WTC11 (cell line): ENCODE data around the gene PROSER3. TPM values are rescaled to one million over a fixed set of nuclear protein-coding genes. Genes with fewer than 3 reads are reported as not detected.

ENCODE experiments used
- ATAC-seq: fragments of 200-7000 bp; cut with Tn5 transposase; 2 replicates; pipeline ENCODE4 v1.10.0; 2021; ENCODE audit warnings: mild to moderate bottlenecking, moderate library complexity
- CTCF ChIA-PET: fragments of 300-600 bp; sonication (Branson Sonifier 250); formaldehyde crosslinking; loops from one replicate; lab custom pipeline; 2021; ENCODE audit warnings: antibody characterized with exemption; lab: Charles Lee
- POLR2A ChIA-PET: fragments of 350-600 bp; sonication (Branson Sonifier 250); formaldehyde crosslinking; loops from one replicate; lab custom pipeline; 2021; ENCODE audit warnings: antibody characterized with exemption; lab: Charles Lee
- DNase-seq: peaks from one replicate; pipeline ENCODE4 v3.0.0; 2021; ENCODE audit warnings: low spot score
- H3K27ac Mint-ChIP-seq: 2 replicates; pipeline ENCODE4 v1.8.0; 2021; ENCODE audit warnings: mixed read lengths
- H3K27me3 Mint-ChIP-seq: 2 replicates; pipeline ENCODE4 v1.8.0; 2021; ENCODE audit warnings: low read depth, mild to moderate bottlenecking, moderate library complexity, mixed read lengths
- H3K36me3 Mint-ChIP-seq: 2 replicates; pipeline ENCODE4 v1.8.0; 2021; ENCODE audit warnings: mixed read lengths
- H3K4me1 Mint-ChIP-seq: 2 replicates; pipeline ENCODE4 v1.8.0; 2022; ENCODE audit warnings: mixed read lengths
- H3K4me3 Mint-ChIP-seq: 2 replicates; pipeline ENCODE4 v1.8.0; 2021; ENCODE audit warnings: mild to moderate bottlenecking, moderate library complexity, mixed read lengths
- H3K9me3 Mint-ChIP-seq: 2 replicates; pipeline ENCODE4 v1.8.0; 2021; ENCODE audit warnings: mixed read lengths
- CDX4 ChIP-seq: fragments of 250-450 bp; sonication (Bioruptor Pico); IDR thresholded peaks from 2 replicates; pipeline ENCODE4 v1.9.0; 2021; ENCODE audit warnings: moderate library complexity, mild to moderate bottlenecking, inconsistent platforms, borderline replicate concordance
- E2F5 ChIP-seq: sonication (generic); formaldehyde crosslinking; IDR thresholded peaks from 2 replicates; pipeline ENCODE4 v1.8.1; 2022; ENCODE audit warnings: mild to moderate bottlenecking, moderate library complexity, missing genetic modification reagents
- FOXK1 ChIP-seq: sonication (generic); formaldehyde crosslinking; IDR thresholded peaks from 2 replicates; pipeline ENCODE4 v1.8.0; 2022; ENCODE audit warnings: mild to moderate bottlenecking, moderate library complexity, missing genetic modification reagents
- NFYB ChIP-seq: sonication (generic); formaldehyde crosslinking; conservative IDR thresholded peaks from 2 replicates; pipeline ENCODE4 v1.8.0; 2022; ENCODE audit warnings: low read depth, missing genetic modification reagents
- SP1 ChIP-seq: sonication (generic); formaldehyde crosslinking; conservative IDR thresholded peaks from 2 replicates; pipeline ENCODE4 v1.8.1; 2022; ENCODE audit warnings: missing genetic modification reagents
- ZNF121 ChIP-seq: sonication (generic); formaldehyde crosslinking; IDR thresholded peaks from 2 replicates; pipeline ENCODE4 v1.8.0; 2023; ENCODE audit warnings: missing genetic modification reagents
- ZNF232 ChIP-seq: sonication (generic); formaldehyde crosslinking; IDR thresholded peaks from 2 replicates; pipeline ENCODE4 v1.8.0; 2022; ENCODE audit warnings: mild to moderate bottlenecking, missing genetic modification reagents
- total RNA-seq: library from RNA; stranded (reverse); gene quantifications from 3 replicates; pipeline ENCODE4 v1.2.3, GENCODE V29; 2021
- TF ChIP-seq, protein P1 (sequence below): sonication (generic); formaldehyde crosslinking; IDR thresholded peaks from 2 replicates; pipeline ENCODE4 v1.8.1; 2023; ENCODE audit warnings: mild to moderate bottlenecking, missing genetic modification reagents, moderate library complexity
- TF ChIP-seq, protein P2 (sequence below): sonication (generic); formaldehyde crosslinking; IDR thresholded peaks from 2 replicates; pipeline ENCODE4 v1.8.0; 2022; ENCODE audit warnings: missing genetic modification reagents

The PROSER3 gene
- total RNA-seq, 1 experiment from 2014 or later, result 32.9 TPM

DNA sequence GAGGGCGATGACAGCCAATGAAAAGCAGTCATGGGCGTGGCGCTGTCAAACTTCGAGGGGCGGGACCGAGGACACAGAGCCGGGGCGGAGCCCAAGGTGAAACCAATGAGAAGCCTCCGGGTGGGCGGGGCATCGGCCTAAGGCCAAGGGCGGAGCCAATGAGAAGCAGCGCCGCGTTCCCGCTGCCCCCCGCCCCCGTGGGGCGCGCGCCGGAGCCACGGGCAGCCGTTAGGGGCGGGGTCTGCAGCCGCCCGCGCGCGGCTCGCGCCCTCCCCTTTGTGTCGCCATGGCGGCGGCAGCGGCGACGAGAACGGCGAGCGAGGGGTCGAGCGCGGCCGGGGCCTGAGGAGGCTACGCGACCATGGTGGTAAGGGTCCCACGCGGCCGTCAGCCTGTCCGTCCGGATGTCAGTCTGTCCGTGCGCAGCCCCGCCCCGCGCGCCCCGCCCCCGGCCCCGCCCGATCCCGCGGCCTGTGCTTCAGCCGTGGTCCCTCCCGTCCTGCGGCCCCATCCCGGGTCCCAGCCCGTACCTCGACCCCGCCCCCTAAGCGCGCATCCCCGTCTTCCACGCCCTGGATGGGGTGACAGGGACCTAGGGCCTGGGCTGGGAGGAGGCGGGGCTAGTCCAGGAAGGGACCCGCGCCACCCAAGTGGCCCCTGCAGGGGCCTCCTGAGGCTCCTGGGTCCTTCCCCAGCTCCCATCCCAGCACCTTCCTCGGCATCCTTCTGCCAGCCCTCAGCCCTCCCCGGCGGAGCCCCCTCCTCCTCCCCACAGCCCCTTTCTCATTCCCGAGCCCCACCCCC is 17.5 kb downstream of the PROSER3 start, which contains the start of gene ARHGAP33:
Gene ARHGAP33, plus strand, starts transcription at position 267 of the 804 bp plus-strand sequence. Its CDS starts 95 bp downstream, at position 362.
- no peaks in the 10 kb centered on the region for H3K9me3 Mint-ChIP-seq
- ChIA-PET CTCF (interaction anchor here (0.9 to 2.5 kb wide), 4 partner anchors 9 to 81 kb away, joined by 3 to 11 read pairs (median 4); partner anchors contain the start of gene KIRREL2), POLR2A (no interaction called here)
- peak; percentile 91 for TF ChIP-seq SP1 (CRISPR knock-in tag)
- TF ChIP-seq, protein P1, sequence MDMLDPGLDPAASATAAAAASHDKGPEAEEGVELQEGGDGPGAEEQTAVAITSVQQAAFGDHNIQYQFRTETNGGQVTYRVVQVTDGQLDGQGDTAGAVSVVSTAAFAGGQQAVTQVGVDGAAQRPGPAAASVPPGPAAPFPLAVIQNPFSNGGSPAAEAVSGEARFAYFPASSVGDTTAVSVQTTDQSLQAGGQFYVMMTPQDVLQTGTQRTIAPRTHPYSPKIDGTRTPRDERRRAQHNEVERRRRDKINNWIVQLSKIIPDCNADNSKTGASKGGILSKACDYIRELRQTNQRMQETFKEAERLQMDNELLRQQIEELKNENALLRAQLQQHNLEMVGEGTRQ, result 0 out of 2 replicates have a peak, but pooled peaks have one; percentile 6
- TF ChIP-seq NFYB (CRISPR knock-in tag), result peak; percentile 64
- peak; percentile 70; the same call in 1 of the 2 replicates for TF ChIP-seq E2F5 (CRISPR knock-in tag)
- TF ChIP-seq, protein P2, sequence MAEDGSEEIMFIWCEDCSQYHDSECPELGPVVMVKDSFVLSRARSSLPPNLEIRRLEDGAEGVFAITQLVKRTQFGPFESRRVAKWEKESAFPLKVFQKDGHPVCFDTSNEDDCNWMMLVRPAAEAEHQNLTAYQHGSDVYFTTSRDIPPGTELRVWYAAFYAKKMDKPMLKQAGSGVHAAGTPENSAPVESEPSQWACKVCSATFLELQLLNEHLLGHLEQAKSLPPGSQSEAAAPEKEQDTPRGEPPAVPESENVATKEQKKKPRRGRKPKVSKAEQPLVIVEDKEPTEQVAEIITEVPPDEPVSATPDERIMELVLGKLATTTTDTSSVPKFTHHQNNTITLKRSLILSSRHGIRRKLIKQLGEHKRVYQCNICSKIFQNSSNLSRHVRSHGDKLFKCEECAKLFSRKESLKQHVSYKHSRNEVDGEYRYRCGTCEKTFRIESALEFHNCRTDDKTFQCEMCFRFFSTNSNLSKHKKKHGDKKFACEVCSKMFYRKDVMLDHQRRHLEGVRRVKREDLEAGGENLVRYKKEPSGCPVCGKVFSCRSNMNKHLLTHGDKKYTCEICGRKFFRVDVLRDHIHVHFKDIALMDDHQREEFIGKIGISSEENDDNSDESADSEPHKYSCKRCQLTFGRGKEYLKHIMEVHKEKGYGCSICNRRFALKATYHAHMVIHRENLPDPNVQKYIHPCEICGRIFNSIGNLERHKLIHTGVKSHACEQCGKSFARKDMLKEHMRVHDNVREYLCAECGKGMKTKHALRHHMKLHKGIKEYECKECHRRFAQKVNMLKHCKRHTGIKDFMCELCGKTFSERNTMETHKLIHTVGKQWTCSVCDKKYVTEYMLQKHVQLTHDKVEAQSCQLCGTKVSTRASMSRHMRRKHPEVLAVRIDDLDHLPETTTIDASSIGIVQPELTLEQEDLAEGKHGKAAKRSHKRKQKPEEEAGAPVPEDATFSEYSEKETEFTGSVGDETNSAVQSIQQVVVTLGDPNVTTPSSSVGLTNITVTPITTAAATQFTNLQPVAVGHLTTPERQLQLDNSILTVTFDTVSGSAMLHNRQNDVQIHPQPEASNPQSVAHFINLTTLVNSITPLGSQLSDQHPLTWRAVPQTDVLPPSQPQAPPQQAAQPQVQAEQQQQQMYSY, result peak; percentile 84
- TF ChIP-seq CDX4 (CRISPR knock-in tag), result no peak
- no peak for TF ChIP-seq FOXK1 (CRISPR knock-in tag)
- TF ChIP-seq, all 79 proteins: peak for 5
- Mint-ChIP-seq H3K27me3 (peaks cover 30% of the 10 kb centered on the region), H3K36me3 (no peaks in the 10 kb centered on the region), H3K27ac (no peak within 1 kb of the TSS), H3K4me3 (peak within 1 kb of the TSS; percentile 70), H3K4me1 (peaks cover 30% of the 10 kb centered on the region)
- DNase-seq (peak; percentile 100), ATAC-seq (peak; percentile 87)

- H3K36me3 Mint-ChIP-seq, result no peaks in the 10 kb centered on the region
- H3K9me3 Mint-ChIP-seq, result no peaks in the 10 kb centered on the region
- ATAC-seq, result no peak
- peak overlapping the region; percentile 70 for H3K4me3 Mint-ChIP-seq
- no peak for DNase-seq
- H3K27ac Mint-ChIP-seq, result no peak overlapping the region
- peaks cover 30% of the 10 kb centered on the region for H3K27me3 Mint-ChIP-seq
- CTCF ChIA-PET, result interaction anchor here (0.9 to 2.5 kb wide), 5 partner anchors 9 to 80 kb away, joined by 3 to 11 read pairs (median 3); partner anchors contain the start of gene KIRREL2
- H3K4me1 Mint-ChIP-seq, result peaks cover 32% of the 10 kb centered on the region
- peak; percentile 82 for TF ChIP-seq ZNF121
- TF ChIP-seq E2F5 (CRISPR knock-in tag), result no peak
- POLR2A ChIA-PET, result interaction anchor here (1.1 kb wide), 1 partner anchor 14 kb away, joined by 6 read pairs; no protein-coding TSS in a partner anchor
These were observed 18.3 kb downstream of the PROSER3 start for GRCh38 chr19:35776102-35776788.

DNA sequence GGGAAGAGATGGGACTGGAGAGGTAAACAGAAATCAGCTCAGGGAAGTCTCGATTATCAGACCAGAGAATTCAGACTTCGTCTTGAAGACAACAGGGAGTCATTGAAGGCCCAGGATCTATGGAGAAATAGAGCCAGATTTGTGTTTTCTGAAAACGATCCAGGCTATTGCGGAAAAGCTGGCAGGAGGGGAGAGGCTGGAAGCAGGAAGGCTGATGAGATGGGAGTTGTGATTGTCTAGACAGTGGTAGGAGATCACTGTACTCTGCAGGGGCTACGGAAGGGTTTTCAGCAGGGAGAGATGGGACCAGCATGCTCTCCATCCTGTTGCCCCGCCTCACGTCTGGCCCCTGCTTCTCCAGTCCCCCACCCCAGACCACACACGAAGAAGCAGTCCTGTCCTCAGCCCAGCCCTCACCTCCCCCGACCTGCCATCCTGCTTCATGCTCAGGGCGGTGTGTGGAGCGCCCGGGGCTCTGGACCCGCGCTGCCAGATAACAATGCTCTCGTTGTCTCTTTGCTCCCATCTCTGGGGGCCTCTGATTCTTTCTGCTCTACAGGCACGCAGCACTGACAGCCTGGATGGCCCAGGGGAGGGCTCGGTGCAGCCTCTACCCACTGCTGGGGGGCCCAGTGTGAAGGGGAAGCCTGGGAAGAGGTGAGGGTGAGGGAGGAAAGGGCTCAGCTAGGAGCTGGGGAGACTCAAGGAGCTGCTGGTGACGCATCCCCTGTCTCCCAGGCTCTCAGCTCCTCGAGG is 19.3 kb downstream of the PROSER3 start:
- Mint-ChIP-seq H3K4me3 (peak overlapping the region; percentile 70), H3K27me3 (peaks cover 30% of the 10 kb centered on the region), H3K36me3 (no peaks in the 10 kb centered on the region), H3K4me1 (peaks cover 37% of the 10 kb centered on the region), H3K9me3 (no peaks in the 10 kb centered on the region), H3K27ac (0 out of 2 replicates have a peak overlapping the region, but pooled peaks have one; percentile 9)
- peak; percentile 38 for ATAC-seq
- ChIA-PET CTCF (interaction anchor here (0.5 to 1.9 kb wide), 5 partner anchors 12 to 623 kb away, joined by 3 to 5 read pairs (median 3); partner anchors contain the start of genes FXYD5, KIRREL2 and LIN37), POLR2A (interaction anchor here (1.1 kb wide), 1 partner anchor 15 kb away, joined by 6 read pairs; no protein-coding TSS in a partner anchor)
- TF ChIP-seq SP1 (CRISPR knock-in tag), result peak; percentile 18; the same call in 1 of the 2 replicates
- no peak for TF ChIP-seq ZNF232 (CRISPR knock-in tag)
- TF ChIP-seq FOXK1 (CRISPR knock-in tag), result peak; percentile 42; the same call in 1 of the 2 replicates
- peak; percentile 62 for DNase-seq
